ENCODE measurements around the gene FMC1.
A peak's percentile ranks its signal among the peaks of the same experiment; 100 is the strongest.
"Not testable (repeated sequence)": the region's sequence is repeated elsewhere in the genome, so short reads cannot be mapped to it uniquely, and the experiment has no call there.

The FMC1 gene

DNA sequence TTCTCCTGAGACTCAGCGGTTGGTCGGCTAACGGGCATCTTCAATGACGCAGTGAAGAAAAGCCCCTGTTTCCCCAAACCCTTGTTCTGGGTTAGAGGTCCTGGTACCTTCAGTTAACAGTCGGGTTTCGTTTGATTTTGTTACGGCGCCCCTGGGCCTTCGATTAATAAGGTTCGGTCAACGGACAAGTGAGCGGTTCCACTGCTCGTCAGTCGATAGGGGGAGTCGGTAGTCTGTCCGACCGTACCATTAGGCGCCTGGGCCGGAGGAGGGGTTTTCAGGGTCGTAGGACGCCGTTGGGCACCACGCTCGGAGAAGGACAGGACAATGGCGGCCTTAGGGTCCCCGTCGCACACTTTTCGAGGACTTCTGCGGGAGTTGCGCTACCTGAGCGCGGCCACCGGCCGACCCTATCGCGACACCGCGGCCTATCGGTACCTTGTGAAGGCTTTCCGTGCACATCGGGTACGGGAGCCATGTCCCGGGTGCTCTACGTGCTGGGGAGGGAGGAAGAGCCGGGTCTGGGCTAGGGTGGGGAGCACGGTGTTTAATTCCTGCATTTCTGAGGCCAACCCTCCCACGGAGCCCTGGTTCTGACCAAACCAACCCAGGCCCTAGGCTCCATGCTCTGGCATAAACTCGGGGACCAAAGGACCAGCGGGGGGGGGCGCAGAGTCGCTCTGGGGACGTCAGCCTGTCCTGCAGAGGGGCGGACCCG, at the start of gene FMC1:
FMC1 (plus strand) TSS at position 280 of the 718 bp plus-strand sequence; CDS start at position 328, 48 bp downstream.
- DNase-seq (ENCODE audit: low spot score): peak; percentile 97

GRCh38 chr7:139292821-139293220, 48.3 kb upstream of the FMC1 start:
- no peak for DNase-seq (ENCODE audit: low spot score)

GRCh38 chr7:139293534-139293933, 47.6 kb upstream of the FMC1 start:
- DNase-seq (ENCODE audit: low spot score): no peak

DNA sequence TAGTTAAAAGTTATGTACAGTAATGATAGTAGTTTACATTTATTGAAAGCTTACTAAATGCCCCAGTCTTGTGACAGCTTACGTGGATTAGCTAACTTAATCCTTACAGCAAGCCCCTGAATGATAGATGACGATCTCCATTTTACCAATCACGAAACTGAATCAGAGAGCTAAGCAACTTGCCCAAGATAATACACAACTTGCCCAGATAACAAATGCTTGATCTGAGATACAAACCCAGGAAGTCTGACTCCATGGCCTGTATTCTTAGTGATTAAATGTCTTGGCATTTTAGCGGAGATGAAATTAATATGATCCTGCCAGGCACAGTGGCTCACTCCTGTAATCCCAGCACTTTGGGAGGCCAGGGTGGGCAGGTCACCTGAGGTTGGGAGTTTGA, 46.9 kb upstream of the FMC1 start:
- DNase-seq (ENCODE audit: low spot score): no peak

DNA sequence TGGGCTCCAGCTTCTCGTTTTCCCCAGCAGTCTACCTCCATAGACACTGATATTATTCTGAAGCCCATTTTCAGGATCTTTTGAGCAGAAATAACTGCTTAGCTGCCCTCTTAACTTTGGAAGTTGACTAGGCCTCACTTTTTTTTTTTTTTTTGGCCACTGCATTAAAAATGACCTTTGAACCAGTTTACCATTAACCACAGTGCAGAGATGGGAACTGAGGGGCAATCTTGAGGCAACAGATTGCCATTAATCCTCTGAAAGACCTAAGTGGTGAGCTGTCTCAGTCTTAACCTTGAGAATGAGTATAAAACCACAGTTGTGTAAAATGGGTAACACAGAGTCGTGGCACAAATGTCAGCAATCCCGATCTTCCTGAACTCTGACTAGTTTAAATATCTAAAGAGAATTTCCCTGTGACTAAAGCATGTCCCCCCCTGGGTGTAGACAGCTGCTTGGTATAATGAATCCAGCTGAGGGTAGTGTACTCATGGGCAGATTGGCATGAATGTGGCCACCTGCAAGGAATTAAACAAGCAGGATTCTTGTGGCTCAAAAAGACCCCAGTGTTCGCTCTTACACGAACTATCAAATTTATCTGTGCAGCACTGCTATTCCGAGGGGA, 46.1 kb upstream of the FMC1 start:
- no peak for DNase-seq (ENCODE audit: low spot score)

- no peak for DNase-seq (ENCODE audit: low spot score)
Measured at GRCh38 chr7:139297795-139298194, 43.3 kb upstream of the FMC1 start.

DNA sequence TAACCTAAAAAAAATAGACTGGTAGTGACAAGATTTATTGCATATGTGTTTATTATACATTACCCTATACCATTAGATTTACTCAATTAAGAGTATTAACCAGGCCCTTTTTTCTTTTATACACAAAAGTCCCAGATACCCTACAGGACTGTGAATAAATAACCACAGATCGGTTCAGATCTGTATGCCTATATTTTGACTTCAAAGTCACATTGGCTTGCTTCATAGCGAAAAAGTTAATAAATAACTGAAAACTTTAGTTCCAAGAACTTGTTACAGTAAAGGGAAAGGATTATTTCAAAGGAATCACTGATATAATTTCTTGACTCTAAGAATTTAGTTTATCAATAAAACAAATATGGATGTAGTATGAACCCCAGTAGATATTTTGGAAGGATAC, 41.8 kb upstream of the FMC1 start:
- no peak for DNase-seq (ENCODE audit: low spot score)

GRCh38 chr7:139300390-139300789, 40.7 kb upstream of the FMC1 start:
- DNase-seq (ENCODE audit: low spot score): no peak

GRCh38 chr7:139304517-139304916, 36.6 kb upstream of the FMC1 start:
- DNase-seq (ENCODE audit: low spot score): no peak

DNA sequence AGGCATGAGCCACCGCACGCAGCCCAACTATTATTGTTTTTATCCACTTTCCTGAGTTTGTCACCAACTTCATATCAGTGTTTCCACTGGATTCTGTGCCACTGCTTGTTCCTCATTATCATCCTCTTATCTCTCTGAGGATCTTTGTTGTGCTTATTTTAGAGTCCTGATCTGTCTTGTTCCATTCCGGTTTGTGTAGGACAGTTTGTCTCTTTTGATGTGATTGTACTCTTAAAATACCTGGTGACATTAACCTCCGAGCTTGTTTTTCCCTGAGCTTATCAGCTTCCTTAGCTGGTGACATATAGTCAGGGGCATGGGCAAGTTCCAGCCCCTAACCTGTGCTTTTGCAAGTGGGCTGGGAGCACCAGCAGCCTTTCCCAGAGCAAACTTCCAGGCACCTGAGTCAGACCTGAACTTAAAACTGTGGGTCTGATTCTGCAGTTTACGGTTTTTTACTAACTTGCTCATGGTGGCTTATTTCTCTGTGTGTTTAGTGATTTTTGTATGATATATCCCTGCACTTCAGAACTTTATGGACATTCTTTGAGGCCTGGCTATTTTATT, 23.1 kb upstream of the FMC1 start:
- no peak for DNase-seq (ENCODE audit: low spot score)

- peak; percentile 41 for DNase-seq (ENCODE audit: low spot score)
Measured at GRCh38 chr7:139321071-139321745, 19.9 kb upstream of the FMC1 start.

GRCh38 chr7:139324709-139325108, 16.4 kb upstream of the FMC1 start:
- not testable (repeated sequence) for DNase-seq (ENCODE audit: low spot score)

- DNase-seq (ENCODE audit: low spot score): peak; percentile 85
Measured at GRCh38 chr7:139328375-139328774, 12.8 kb upstream of the FMC1 start.

GRCh38 chr7:139329119-139329518, 12.0 kb upstream of the FMC1 start:
- no peak for DNase-seq (ENCODE audit: low spot score)

DNA sequence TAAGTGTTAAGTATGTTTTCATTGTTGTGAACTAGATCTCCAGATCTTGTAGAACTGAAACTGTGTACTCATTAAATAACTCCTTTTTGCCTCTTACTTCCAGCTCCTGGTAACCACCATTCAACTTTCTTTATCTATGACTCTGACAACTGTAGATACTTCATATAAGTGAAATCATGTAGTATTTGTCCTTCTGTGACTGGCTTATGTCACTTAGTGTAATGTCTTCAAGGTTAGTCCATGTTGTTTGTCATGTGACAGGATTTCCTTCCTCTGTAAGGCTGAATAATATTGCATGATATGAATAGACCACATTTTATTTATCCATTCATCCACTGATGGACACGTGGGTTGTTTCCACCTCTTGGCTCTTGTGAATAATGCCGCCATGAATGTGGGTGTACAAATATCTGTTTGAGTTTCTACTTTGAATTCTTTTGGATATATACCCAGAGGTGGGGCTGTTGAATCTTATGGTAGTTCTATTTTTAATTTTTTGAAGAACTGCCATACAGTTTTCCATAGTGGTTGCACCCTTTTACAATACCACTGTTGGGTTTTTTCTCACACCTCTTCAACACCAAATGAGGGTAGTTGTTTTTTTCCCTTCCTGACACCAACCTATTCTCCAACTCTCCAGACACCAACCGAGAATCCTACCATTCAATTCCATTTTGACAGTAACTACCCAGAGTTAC, 10.7 kb upstream of the FMC1 start:
- no peak for DNase-seq (ENCODE audit: low spot score)

DNA sequence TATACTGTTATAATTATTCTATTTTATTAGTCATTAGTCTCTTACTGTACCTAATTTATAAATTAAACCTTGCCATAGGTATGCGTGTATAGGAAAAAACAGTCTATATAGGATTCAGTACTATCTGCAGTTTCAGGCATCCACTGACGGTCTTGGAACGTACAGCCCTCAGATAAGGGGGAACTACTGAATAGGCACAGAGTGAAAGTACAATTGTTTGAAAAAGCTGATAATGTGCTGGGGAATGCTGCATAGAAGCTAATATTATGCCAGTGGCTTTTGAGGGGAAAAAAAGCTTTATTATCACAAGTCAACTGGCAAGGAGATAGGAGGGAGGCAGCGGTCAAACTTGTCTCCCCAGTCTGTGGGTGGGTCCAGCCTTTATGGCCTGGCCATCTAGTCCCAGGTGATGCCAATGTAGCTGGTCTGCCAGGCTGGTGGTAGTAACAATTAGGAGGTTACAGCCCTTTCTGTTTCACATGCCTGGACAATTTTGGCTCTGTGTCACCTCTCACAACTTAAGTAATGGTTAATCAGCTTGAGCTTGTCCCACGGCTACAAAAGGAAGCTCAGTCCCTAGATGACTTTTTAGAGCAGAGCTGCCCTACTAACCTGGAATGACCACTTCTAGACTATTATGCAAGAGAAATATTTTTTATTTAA, 8.3 kb upstream of the FMC1 start:
- DNase-seq (ENCODE audit: low spot score): no peak

- DNase-seq (ENCODE audit: low spot score): not testable (repeated sequence)
Measured at GRCh38 chr7:139333443-139333842, 7.7 kb upstream of the FMC1 start.

DNA sequence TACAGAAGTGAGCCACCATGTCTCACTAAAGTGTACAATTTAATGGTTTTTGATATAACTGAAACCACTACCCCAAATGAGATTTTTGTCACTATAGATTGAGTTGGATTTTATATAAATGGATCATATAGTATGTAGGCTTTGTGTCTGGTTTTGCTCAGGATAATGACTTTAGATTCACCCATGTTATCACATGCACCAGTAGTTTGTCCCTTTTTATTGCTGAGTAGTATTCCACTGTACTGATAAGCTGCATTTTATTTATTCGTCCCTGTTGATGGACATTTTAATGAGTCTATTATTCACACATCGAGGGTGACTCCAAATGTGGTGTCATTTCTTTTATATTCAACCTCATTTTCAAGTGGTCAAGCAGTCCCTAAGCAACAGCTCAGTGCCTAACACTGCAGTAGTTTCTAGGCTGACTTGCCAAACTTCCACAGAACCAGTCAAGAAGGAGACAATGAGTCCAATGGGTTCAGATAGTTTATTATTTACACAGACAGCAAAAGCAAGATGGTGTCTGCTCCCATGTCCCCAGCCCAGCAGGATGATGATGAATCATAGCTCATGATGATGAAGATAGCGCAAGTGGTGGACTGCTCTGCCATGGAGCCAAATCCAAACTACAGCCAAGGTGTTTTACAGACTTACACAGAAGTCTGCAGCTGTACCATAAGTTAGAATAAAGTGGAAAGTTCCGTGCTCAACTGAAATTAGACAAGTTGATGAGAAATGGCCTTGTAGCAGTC, 6.6 kb upstream of the FMC1 start:
- DNase-seq (ENCODE audit: low spot score): no peak

GRCh38 chr7:139339025-139339424, 2.1 kb upstream of the FMC1 start:
- DNase-seq (ENCODE audit: low spot score): no peak

- no peak for DNase-seq (ENCODE audit: low spot score)
Measured at GRCh38 chr7:139339698-139340036, 1.5 kb upstream of the FMC1 start.

All from RKO (cell line).